ENCODE results near the gene ANKRD28. TPM values are rescaled to one million over a fixed set of nuclear protein-coding genes. Genes with fewer than 3 reads are reported as not detected.
A peak's percentile ranks its signal among the peaks of the same experiment; 100 is the strongest.

Gene ANKRD28
- total and polyA plus RNA-seq, 2 experiments from 2014 or later = 15.2 to 61.3 TPM

DNA sequence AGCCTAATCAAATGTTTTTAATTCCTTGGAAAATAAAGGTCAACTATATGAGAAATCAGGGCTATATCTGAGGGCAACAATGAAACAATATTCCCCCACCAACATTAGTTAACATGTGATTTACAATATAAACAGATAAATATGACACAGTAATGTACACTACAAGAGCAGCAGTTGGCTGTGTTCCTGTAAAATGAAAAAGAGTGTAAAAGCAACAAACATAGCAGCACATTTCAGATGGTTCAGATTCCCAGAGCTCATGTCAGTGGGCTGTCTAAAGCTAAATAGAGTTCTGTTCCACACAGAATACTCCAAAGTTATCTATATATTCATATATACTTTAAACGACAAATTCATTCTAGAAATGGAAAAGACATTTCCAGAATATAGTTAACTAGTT, 42.6 kb downstream of the ANKRD28 start:
- Histone ChIP-seq H3K27ac (ENCODE audit: low read depth) (no peak overlapping the region), H4K20me1 (replicated peaks; ENCODE audit: insufficient read depth) (no peaks in the 10 kb centered on the region), H3K79me2 (replicated peaks; ENCODE audit: insufficient read depth) (peaks cover 40% of the 10 kb centered on the region), H3K36me3 (ENCODE audit: insufficient read depth) (peaks cover 7% of the 10 kb centered on the region; the same call in 1 of the 2 replicates), H3F3A (replicated peaks; ENCODE audit: low read depth) (no peaks in the 10 kb centered on the region), H3K9me2 (ENCODE audit: insufficient read depth) (no peaks in the 10 kb centered on the region), H3K4me2 (peak overlapping the region; percentile 55), H2AFZ (no peak overlapping the region), H3K4me1 (ENCODE audit: insufficient read depth) (peaks cover 54% of the 10 kb centered on the region), H3K27me3 (ENCODE audit: insufficient read depth) (no peaks in the 10 kb centered on the region), H3K4me3 (no peak overlapping the region)
- Mint-ChIP-seq H3K27ac (no peak overlapping the region), H3K4me3 (no peak overlapping the region), H3K4me1 (peaks cover 61% of the 10 kb centered on the region), H3K36me3 (ENCODE audit: low read depth) (peaks cover 9% of the 10 kb centered on the region; the same call in 2 of the 3 replicates), H3K9me3 (no peaks in the 10 kb centered on the region), H3K27me3 (ENCODE audit: insufficient read depth, low read depth, poor library complexity) (no peaks in the 10 kb centered on the region)
- no peak for TF ChIP-seq ZNF331 (CRISPR knock-in tag; IDR thresholded peaks at IDR 0.05; ENCODE audit: low read depth)
- TF ChIP-seq POLR2AphosphoS5 (IDR thresholded peaks at IDR 0.05; ENCODE audit: low read depth) = no peak
- no peak for TF ChIP-seq EZH2 (IDR thresholded peaks at IDR 0.05; ENCODE audit: low read depth, unreplicated experiment)
- no peak for TF ChIP-seq EZH2phosphoT487 (IDR thresholded peaks at IDR 0.05; ENCODE audit: unreplicated experiment)
- no peak for TF ChIP-seq ZNF114 (CRISPR knock-in tag; IDR thresholded peaks at IDR 0.05)
- no peak for TF ChIP-seq REST (IDR thresholded peaks at IDR 0.05; ENCODE audit: unreplicated experiment)
- TF ChIP-seq, protein P1, sequence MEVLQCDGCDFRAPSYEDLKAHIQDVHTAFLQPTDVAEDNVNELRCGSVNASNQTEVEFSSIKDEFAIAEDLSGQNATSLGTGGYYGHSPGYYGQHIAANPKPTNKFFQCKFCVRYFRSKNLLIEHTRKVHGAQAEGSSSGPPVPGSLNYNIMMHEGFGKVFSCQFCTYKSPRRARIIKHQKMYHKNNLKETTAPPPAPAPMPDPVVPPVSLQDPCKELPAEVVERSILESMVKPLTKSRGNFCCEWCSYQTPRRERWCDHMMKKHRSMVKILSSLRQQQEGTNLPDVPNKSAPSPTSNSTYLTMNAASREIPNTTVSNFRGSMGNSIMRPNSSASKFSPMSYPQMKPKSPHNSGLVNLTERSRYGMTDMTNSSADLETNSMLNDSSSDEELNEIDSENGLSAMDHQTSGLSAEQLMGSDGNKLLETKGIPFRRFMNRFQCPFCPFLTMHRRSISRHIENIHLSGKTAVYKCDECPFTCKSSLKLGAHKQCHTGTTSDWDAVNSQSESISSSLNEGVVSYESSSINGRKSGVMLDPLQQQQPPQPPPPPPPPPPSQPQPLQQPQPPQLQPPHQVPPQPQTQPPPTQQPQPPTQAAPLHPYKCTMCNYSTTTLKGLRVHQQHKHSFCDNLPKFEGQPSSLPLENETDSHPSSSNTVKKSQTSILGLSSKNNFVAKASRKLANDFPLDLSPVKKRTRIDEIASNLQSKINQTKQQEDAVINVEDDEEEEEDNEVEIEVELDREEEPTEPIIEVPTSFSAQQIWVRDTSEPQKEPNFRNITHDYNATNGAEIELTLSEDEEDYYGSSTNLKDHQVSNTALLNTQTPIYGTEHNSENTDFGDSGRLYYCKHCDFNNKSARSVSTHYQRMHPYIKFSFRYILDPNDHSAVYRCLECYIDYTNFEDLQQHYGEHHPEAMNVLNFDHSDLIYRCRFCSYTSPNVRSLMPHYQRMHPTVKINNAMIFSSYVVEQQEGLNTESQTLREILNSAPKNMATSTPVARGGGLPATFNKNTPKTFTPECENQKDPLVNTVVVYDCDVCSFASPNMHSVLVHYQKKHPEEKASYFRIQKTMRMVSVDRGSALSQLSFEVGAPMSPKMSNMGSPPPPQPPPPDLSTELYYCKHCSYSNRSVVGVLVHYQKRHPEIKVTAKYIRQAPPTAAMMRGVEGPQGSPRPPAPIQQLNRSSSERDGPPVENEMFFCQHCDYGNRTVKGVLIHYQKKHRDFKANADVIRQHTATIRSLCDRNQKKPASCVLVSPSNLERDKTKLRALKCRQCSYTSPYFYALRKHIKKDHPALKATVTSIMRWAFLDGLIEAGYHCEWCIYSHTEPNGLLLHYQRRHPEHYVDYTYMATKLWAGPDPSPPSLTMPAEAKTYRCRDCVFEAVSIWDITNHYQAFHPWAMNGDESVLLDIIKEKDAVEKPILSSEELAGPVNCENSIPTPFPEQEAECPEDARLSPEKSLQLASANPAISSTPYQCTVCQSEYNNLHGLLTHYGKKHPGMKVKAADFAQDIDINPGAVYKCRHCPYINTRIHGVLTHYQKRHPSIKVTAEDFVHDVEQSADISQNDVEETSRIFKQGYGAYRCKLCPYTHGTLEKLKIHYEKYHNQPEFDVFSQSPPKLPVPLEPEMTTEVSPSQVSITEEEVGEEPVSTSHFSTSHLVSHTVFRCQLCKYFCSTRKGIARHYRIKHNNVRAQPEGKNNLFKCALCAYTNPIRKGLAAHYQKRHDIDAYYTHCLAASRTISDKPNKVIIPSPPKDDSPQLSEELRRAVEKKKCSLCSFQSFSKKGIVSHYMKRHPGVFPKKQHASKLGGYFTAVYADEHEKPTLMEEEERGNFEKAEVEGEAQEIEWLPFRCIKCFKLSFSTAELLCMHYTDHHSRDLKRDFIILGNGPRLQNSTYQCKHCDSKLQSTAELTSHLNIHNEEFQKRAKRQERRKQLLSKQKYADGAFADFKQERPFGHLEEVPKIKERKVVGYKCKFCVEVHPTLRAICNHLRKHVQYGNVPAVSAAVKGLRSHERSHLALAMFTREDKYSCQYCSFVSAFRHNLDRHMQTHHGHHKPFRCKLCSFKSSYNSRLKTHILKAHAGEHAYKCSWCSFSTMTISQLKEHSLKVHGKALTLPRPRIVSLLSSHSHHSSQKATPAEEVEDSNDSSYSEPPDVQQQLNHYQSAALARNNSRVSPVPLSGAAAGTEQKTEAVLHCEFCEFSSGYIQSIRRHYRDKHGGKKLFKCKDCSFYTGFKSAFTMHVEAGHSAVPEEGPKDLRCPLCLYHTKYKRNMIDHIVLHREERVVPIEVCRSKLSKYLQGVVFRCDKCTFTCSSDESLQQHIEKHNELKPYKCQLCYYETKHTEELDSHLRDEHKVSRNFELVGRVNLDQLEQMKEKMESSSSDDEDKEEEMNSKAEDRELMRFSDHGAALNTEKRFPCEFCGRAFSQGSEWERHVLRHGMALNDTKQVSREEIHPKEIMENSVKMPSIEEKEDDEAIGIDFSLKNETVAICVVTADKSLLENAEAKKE (CRISPR knock-in tag; IDR thresholded peaks at IDR 0.05) = no peak
- no peak for TF ChIP-seq NANOG (IDR thresholded peaks at IDR 0.05; ENCODE audit: borderline replicate concordance)
- TF ChIP-seq ETS1 (IDR thresholded peaks at IDR 0.05) = no peak
- TF ChIP-seq, protein P2, sequence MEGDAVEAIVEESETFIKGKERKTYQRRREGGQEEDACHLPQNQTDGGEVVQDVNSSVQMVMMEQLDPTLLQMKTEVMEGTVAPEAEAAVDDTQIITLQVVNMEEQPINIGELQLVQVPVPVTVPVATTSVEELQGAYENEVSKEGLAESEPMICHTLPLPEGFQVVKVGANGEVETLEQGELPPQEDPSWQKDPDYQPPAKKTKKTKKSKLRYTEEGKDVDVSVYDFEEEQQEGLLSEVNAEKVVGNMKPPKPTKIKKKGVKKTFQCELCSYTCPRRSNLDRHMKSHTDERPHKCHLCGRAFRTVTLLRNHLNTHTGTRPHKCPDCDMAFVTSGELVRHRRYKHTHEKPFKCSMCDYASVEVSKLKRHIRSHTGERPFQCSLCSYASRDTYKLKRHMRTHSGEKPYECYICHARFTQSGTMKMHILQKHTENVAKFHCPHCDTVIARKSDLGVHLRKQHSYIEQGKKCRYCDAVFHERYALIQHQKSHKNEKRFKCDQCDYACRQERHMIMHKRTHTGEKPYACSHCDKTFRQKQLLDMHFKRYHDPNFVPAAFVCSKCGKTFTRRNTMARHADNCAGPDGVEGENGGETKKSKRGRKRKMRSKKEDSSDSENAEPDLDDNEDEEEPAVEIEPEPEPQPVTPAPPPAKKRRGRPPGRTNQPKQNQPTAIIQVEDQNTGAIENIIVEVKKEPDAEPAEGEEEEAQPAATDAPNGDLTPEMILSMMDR (conservative IDR thresholded peaks at IDR 0.05; ENCODE audit: low read depth in 2 of 2) = no peak
- TF ChIP-seq CREB1 (CRISPR knock-in tag; IDR thresholded peaks at IDR 0.05; ENCODE audit: low read depth) = no peak
- no peak for TF ChIP-seq STAT1 (IDR thresholded peaks at IDR 0.05; ENCODE audit: unreplicated experiment)
- no peak for TF ChIP-seq JUNB (IDR thresholded peaks at IDR 0.05; ENCODE audit: unreplicated experiment)
- no peak for ATAC-seq
- no peak for DNase-seq (ENCODE audit: low spot score)
